ENCODE results near the gene ITIH3.

DNA sequence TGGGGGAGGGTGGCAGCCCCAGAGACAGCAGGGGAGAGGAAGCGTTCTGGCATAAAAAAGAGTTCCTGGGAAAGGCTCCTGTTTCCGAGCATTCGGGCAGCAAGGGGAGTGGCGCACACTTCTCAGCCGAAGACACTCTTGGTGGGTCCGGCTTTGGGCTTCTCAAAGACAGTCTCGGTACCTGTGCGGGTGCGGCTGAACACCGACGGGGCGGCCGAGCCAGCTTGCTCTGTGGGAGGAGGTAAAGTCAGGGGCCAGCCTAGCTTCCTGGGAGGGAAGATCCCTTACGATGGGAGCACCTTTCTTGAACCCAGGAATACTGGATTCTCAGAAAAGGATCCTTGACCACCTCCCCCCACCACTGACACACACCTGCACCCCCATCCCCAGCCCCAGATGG is 38.6 kb downstream of the ITIH3 start:
- TF ChIP-seq CTCF (IDR thresholded peaks at IDR 0.05), result no peak
- no peak for TF ChIP-seq EZH2 (IDR thresholded peaks at IDR 0.05)

All from neural progenitor cell (in vitro differentiated cells).